ENCODE data around the gene MEF2C. TPM values are rescaled to one million over a fixed set of nuclear protein-coding genes. Genes with fewer than 3 reads are reported as not detected.

Gene MEF2C
- total RNA-seq, 1 experiment from 2014 or later: 9.9 TPM

DNA sequence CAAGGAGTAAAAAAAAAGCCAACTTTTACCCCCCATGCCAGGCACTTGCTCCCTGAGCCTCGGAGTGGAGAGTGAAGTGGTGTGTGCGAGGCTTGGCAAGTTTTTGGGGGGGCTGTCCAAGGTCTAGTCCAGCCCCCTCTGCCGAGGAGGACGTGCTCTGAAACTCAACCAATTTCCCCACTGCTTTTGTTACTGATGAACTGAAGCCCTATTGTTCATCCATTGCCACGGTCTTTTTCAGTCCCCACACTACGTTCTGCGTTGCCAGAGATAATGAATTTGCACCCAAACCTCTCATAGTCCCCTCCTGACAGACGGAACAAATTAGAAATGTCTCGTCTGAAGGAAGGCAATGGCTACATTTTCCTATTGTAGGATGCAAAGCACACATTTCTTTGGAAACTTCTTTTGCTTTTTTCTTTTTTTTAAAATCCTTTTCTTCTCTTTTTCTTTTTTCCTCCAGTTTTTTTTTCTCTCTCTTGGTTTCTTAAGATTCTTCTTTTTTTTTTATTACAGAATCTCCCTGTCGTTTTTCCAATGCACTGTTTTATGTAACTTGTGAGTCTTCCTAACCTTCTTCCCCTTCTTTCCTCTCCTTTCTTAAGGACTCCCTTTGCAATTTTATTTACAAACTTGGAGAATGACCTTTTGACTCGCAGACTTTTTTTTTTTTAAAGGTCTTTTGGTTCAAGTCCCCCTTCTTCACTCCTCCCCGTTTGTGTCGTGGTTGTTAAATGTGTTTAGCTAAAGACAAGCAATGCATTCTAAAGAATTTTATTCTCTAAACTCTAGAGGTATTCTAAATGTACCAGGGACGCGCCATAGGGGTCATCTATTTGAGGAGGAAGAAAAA lies 209.5 kb downstream of the MEF2C start:
- TF ChIP-seq SIN3A (IDR thresholded peaks at IDR 0.05; ENCODE audit: borderline replicate concordance, insufficient read depth, low read depth, low read length): no peak
- TF ChIP-seq, protein P1, sequence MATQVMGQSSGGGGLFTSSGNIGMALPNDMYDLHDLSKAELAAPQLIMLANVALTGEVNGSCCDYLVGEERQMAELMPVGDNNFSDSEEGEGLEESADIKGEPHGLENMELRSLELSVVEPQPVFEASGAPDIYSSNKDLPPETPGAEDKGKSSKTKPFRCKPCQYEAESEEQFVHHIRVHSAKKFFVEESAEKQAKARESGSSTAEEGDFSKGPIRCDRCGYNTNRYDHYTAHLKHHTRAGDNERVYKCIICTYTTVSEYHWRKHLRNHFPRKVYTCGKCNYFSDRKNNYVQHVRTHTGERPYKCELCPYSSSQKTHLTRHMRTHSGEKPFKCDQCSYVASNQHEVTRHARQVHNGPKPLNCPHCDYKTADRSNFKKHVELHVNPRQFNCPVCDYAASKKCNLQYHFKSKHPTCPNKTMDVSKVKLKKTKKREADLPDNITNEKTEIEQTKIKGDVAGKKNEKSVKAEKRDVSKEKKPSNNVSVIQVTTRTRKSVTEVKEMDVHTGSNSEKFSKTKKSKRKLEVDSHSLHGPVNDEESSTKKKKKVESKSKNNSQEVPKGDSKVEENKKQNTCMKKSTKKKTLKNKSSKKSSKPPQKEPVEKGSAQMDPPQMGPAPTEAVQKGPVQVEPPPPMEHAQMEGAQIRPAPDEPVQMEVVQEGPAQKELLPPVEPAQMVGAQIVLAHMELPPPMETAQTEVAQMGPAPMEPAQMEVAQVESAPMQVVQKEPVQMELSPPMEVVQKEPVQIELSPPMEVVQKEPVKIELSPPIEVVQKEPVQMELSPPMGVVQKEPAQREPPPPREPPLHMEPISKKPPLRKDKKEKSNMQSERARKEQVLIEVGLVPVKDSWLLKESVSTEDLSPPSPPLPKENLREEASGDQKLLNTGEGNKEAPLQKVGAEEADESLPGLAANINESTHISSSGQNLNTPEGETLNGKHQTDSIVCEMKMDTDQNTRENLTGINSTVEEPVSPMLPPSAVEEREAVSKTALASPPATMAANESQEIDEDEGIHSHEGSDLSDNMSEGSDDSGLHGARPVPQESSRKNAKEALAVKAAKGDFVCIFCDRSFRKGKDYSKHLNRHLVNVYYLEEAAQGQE (IDR thresholded peaks at IDR 0.05; ENCODE audit: insufficient read depth in 1 of 2, low read depth in 2 of 2, low read length in 1 of 2): 0 out of 4 replicates have a peak, but pooled peaks of 1 of the 2 experiments have one; percentile 16
- TF ChIP-seq TCF7L2 (IDR thresholded peaks at IDR 0.05; ENCODE audit: low read depth, low read length): no peak
- TF ChIP-seq, protein P2, sequence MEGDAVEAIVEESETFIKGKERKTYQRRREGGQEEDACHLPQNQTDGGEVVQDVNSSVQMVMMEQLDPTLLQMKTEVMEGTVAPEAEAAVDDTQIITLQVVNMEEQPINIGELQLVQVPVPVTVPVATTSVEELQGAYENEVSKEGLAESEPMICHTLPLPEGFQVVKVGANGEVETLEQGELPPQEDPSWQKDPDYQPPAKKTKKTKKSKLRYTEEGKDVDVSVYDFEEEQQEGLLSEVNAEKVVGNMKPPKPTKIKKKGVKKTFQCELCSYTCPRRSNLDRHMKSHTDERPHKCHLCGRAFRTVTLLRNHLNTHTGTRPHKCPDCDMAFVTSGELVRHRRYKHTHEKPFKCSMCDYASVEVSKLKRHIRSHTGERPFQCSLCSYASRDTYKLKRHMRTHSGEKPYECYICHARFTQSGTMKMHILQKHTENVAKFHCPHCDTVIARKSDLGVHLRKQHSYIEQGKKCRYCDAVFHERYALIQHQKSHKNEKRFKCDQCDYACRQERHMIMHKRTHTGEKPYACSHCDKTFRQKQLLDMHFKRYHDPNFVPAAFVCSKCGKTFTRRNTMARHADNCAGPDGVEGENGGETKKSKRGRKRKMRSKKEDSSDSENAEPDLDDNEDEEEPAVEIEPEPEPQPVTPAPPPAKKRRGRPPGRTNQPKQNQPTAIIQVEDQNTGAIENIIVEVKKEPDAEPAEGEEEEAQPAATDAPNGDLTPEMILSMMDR (IDR thresholded peaks at IDR 0.05): no peak
- peak; percentile 41 for TF ChIP-seq POLR2AphosphoS5 (IDR thresholded peaks at IDR 0.05; ENCODE audit: low read depth, low read length)
- intact Hi-C loops (cut with micrococcal nuclease; ENCODE audit: unreplicated experiment) (loop anchor here (5.0 kb wide), 1 partner anchor 406 kb away; the partner anchor contains the start of gene TMEM161B), in situ Hi-C loops (cut with HindIII; ENCODE audit: low pct_unique_long_range_greater_than_20kb, low sequenced_read_pairs) (no loop called here)
- H3K4me3 ChIP-seq (ENCODE audit: low read depth in 2 of 2, low read length in 2 of 2): peak overlapping the region; percentile 67 to 80
- CTCF ChIA-PET: no interaction called here
- H3K27me3 ChIP-seq (ENCODE audit: control insufficient read depth, insufficient read depth, low read length): no peaks in the 10 kb centered on the region
- no peaks in the 10 kb centered on the region for H3K9me3 ChIP-seq (ENCODE audit: control insufficient read depth, insufficient read depth, low read depth, low read length)
- peaks cover 25% of the 10 kb centered on the region for H3K4me1 ChIP-seq (ENCODE audit: control insufficient read depth, insufficient read depth, low read length)
- DNase-seq (ENCODE audit: low read depth, low spot score) (no peak), ATAC-seq (no peak)
- BruUV-seq (replicated peaks): no TSS peak
- H3K36me3 ChIP-seq (ENCODE audit: control insufficient read depth, insufficient read depth, low read length): peaks cover 2% of the 10 kb centered on the region; the same call in 1 of the 2 replicates
- H3K27ac ChIP-seq (ENCODE audit: low read length): peak overlapping the region; percentile 92
- POLR2A ChIA-PET: interaction anchor here (0.7 kb wide), 1 partner anchor 13 kb away, joined by 5 read pairs; no protein-coding TSS in a partner anchor

DNA sequence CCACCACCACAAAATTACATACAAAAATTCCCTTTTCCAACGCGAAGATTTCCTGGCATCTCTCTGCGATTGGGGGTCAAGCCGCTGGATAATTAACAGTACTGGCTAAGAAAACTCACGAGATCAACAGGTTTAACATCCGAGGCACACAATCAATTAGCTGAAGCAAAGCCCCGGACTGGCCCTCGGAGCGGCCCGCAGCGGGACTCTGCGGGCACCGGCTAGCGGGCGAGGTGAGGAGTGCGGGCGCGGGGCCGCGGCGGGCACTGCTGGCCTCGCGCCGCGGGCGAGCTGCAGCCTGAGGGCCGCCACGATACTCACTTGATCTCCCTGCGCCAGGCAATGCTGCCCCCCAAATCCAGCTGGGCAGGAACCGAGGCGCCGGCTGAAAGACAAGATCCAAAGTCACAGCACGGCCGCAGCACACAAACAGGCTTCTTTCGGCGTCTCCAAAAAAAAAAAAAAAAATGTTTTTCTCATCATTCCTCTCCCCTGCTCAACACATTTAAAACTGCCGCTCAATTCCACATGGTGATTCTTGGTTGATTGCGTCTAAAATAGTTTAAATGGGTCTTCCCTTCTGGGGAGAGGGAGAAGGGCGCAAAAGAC lies 210.2 kb downstream of the MEF2C start:
- CTCF ChIA-PET: no interaction called here
- ATAC-seq (no peak), DNase-seq (ENCODE audit: low read depth, low spot score) (no peak)
- Histone ChIP-seq H3K27me3 (ENCODE audit: control insufficient read depth, insufficient read depth, low read length) (no peaks in the 10 kb centered on the region), H3K27ac (ENCODE audit: low read length) (peak overlapping the region; percentile 92), H3K4me1 (ENCODE audit: control insufficient read depth, insufficient read depth, low read length) (peaks cover 28% of the 10 kb centered on the region), H3K36me3 (ENCODE audit: control insufficient read depth, insufficient read depth, low read length) (peaks cover 2% of the 10 kb centered on the region; the same call in 1 of the 2 replicates), H3K4me3 (ENCODE audit: low read depth in 2 of 2, low read length in 2 of 2) (peak overlapping the region; percentile 67 to 70), H3K9me3 (ENCODE audit: control insufficient read depth, insufficient read depth, low read depth, low read length) (no peaks in the 10 kb centered on the region)
- POLR2A ChIA-PET: no interaction called here
- BruUV-seq (replicated peaks): TSS peak; percentile 85
- intact Hi-C loops (cut with micrococcal nuclease; ENCODE audit: unreplicated experiment) (loop anchor here (5.0 kb wide), 1 partner anchor 405 kb away; the partner anchor contains the start of gene TMEM161B), in situ Hi-C loops (cut with HindIII; ENCODE audit: low pct_unique_long_range_greater_than_20kb, low sequenced_read_pairs) (no loop called here)
- TF ChIP-seq, protein P1 (IDR thresholded peaks at IDR 0.05; ENCODE audit: insufficient read depth in 1 of 2, low read depth in 2 of 2, low read length in 1 of 2): no peak
- TF ChIP-seq TCF7L2 (IDR thresholded peaks at IDR 0.05; ENCODE audit: low read depth, low read length) (no peak), POLR2AphosphoS5 (IDR thresholded peaks at IDR 0.05; ENCODE audit: low read depth, low read length) (no peak), SIN3A (IDR thresholded peaks at IDR 0.05; ENCODE audit: borderline replicate concordance, insufficient read depth, low read depth, low read length) (no peak)
- TF ChIP-seq, protein P2 (IDR thresholded peaks at IDR 0.05): no peak
